ENCODE measurements around the gene PLPPR4. TPM values are rescaled to one million over a fixed set of nuclear protein-coding genes. Genes with fewer than 3 reads are reported as not detected.

The PLPPR4 gene
- total and polyA plus RNA-seq, 2 donors from 2014 or later, result 0.09 to 0.45 TPM

GRCh38 chr1:99228153-99228552 is 36.1 kb upstream of the PLPPR4 start:
- no peaks in the 10 kb centered on the region for H3K9me3 ChIP-seq (ENCODE audit: control insufficient read depth in 2 of 3, insufficient read depth in 1 of 3, low read length in 3 of 3)
- no peak overlapping the region for H3K27ac ChIP-seq (ENCODE audit: low read depth in 2 of 2, low read length in 2 of 2)
- intact Hi-C loops (cut with DNase I), result loop anchor here (5.0 kb wide), 1 partner anchor 234 kb away; no protein-coding TSS in a partner anchor
- no peak overlapping the region for H3K9ac ChIP-seq (ENCODE audit: low read length in 3 of 3)
- no peaks in the 10 kb centered on the region for H3K4me1 ChIP-seq (ENCODE audit: control insufficient read depth in 2 of 3, insufficient read depth in 2 of 3, low read depth in 1 of 3, low read length in 3 of 3)
- DNase-seq (no peak), FAIRE-seq (no peak)
- no peaks in the 10 kb centered on the region for H3K27me3 ChIP-seq (ENCODE audit: control insufficient read depth, insufficient read depth, low read length)
- H3K4me3 ChIP-seq (ENCODE audit: low read length in 3 of 3), result no peak overlapping the region
- H3K36me3 ChIP-seq (ENCODE audit: control insufficient read depth in 2 of 3, insufficient read depth in 3 of 3, low read length in 3 of 3), result no peaks in the 10 kb centered on the region
- TF ChIP-seq CTCF (IDR thresholded peaks at IDR 0.05; ENCODE audit: borderline replicate concordance, extremely low read depth, insufficient read depth), result no peak

GRCh38 chr1:99229122-99229521 is 35.2 kb upstream of the PLPPR4 start:
- no peak for TF ChIP-seq CTCF (IDR thresholded peaks at IDR 0.05; ENCODE audit: borderline replicate concordance, extremely low read depth, insufficient read depth)
- FAIRE-seq (no peak), DNase-seq (no peak)
- Histone ChIP-seq H3K4me3 (ENCODE audit: low read length in 3 of 3) (no peak overlapping the region), H3K36me3 (ENCODE audit: control insufficient read depth in 2 of 3, insufficient read depth in 3 of 3, low read length in 3 of 3) (no peaks in the 10 kb centered on the region), H3K9ac (ENCODE audit: low read length in 3 of 3) (no peak overlapping the region), H3K4me1 (ENCODE audit: control insufficient read depth in 2 of 3, insufficient read depth in 2 of 3, low read depth in 1 of 3, low read length in 3 of 3) (no peaks in the 10 kb centered on the region), H3K27me3 (ENCODE audit: control insufficient read depth, insufficient read depth, low read length) (no peaks in the 10 kb centered on the region), H3K27ac (ENCODE audit: low read depth in 2 of 2, low read length in 2 of 2) (no peak overlapping the region), H3K9me3 (ENCODE audit: control insufficient read depth in 2 of 3, insufficient read depth in 1 of 3, low read length in 3 of 3) (no peaks in the 10 kb centered on the region)
- intact Hi-C loops (cut with DNase I), result loop anchor here (5.0 kb wide), 1 partner anchor 233 kb away; no protein-coding TSS in a partner anchor

- Histone ChIP-seq H3K27ac (ENCODE audit: low read depth in 2 of 2, low read length in 2 of 2) (no peak overlapping the region), H3K4me1 (ENCODE audit: control insufficient read depth in 2 of 3, insufficient read depth in 2 of 3, low read depth in 1 of 3, low read length in 3 of 3) (no peaks in the 10 kb centered on the region), H3K4me3 (ENCODE audit: low read length in 3 of 3) (no peak overlapping the region), H3K36me3 (ENCODE audit: control insufficient read depth in 2 of 3, insufficient read depth in 3 of 3, low read length in 3 of 3) (no peaks in the 10 kb centered on the region), H3K27me3 (ENCODE audit: control insufficient read depth, insufficient read depth, low read length) (no peaks in the 10 kb centered on the region), H3K9ac (ENCODE audit: low read length in 3 of 3) (no peak overlapping the region), H3K9me3 (ENCODE audit: control insufficient read depth in 2 of 3, insufficient read depth in 1 of 3, low read length in 3 of 3) (no peaks in the 10 kb centered on the region)
- intact Hi-C loops (cut with DNase I), result no loop called here
- no peak for FAIRE-seq
- DNase-seq, result no peak
- no peak for TF ChIP-seq CTCF (IDR thresholded peaks at IDR 0.05; ENCODE audit: borderline replicate concordance, extremely low read depth, insufficient read depth)
Measured at GRCh38 chr1:99230695-99231094, 33.6 kb upstream of the PLPPR4 start.

- DNase-seq, result no peak
- no peaks in the 10 kb centered on the region for H3K9me3 ChIP-seq (ENCODE audit: control insufficient read depth in 2 of 3, insufficient read depth in 1 of 3, low read length in 3 of 3)
- no peak for TF ChIP-seq CTCF (IDR thresholded peaks at IDR 0.05; ENCODE audit: borderline replicate concordance, extremely low read depth, insufficient read depth)
- no peak overlapping the region for H3K4me3 ChIP-seq (ENCODE audit: low read length in 3 of 3)
- no peak for FAIRE-seq
- H3K4me1 ChIP-seq (ENCODE audit: control insufficient read depth in 2 of 3, insufficient read depth in 2 of 3, low read depth in 1 of 3, low read length in 3 of 3), result no peaks in the 10 kb centered on the region
- no peak overlapping the region for H3K9ac ChIP-seq (ENCODE audit: low read length in 3 of 3)
- no peaks in the 10 kb centered on the region for H3K36me3 ChIP-seq (ENCODE audit: control insufficient read depth in 2 of 3, insufficient read depth in 3 of 3, low read length in 3 of 3)
- no peak overlapping the region for H3K27ac ChIP-seq (ENCODE audit: low read depth in 2 of 2, low read length in 2 of 2)
- intact Hi-C loops (cut with DNase I), result no loop called here
- H3K27me3 ChIP-seq (ENCODE audit: control insufficient read depth, insufficient read depth, low read length), result no peaks in the 10 kb centered on the region
Measured at GRCh38 chr1:99232172-99232571, 32.1 kb upstream of the PLPPR4 start.

Data from kidney (tissue), 14 donors.